GM23248 (cell line): ENCODE results near the gene TTC3.

Experiments
- EZH2 ChIP-seq: fragments of 200-600 bp; sonication (generic); IDR thresholded peaks from 2 replicates; pipeline ENCODE4 v1.6.1; 2018; ENCODE audit warnings: antibody characterized with exemption, mild to moderate bottlenecking; ENCODE audit not compliant: insufficient read depth, poor library complexity, severe bottlenecking
- EZH2phosphoT487 ChIP-seq: fragments of 200-600 bp; sonication (generic); IDR thresholded peaks from 2 replicates; pipeline ENCODE4 v1.6.1; 2018; ENCODE audit warnings: antibody characterized with exemption, moderate library complexity, mild to moderate bottlenecking, low read depth; ENCODE audit not compliant: insufficient read depth

- TF ChIP-seq EZH2 (no peak), EZH2phosphoT487 (no peak)
Observed at GRCh38 chr21:37128076-37128475, 55.0 kb downstream of the TTC3 start.
